ENCODE data around the gene KCTD5. TPM values are rescaled to one million over a fixed set of nuclear protein-coding genes. Genes with fewer than 3 reads are reported as not detected.

Gene KCTD5
- total RNA-seq, 1 experiment from 2014 or later, result 49.4 TPM

GRCh38 chr16:2745961-2746360 is 63.6 kb downstream of the KCTD5 start:
- peaks cover 4% of the 10 kb centered on the region for H3K36me3 Mint-ChIP-seq (ENCODE audit: insufficient read depth, unreplicated experiment)
- H3K9me3 Mint-ChIP-seq (ENCODE audit: unreplicated experiment), result no peaks in the 10 kb centered on the region
- no peak for DNase-seq (ENCODE audit: unreplicated experiment)
- BruUV-seq (replicated peaks), result no TSS peak
- no peaks in the 10 kb centered on the region for H3K27me3 Mint-ChIP-seq (ENCODE audit: insufficient read depth, unreplicated experiment)
- ChIA-PET CTCF (interaction anchor here (0.6 kb wide), 1 partner anchor 238 kb away, joined by 3 read pairs; no protein-coding TSS in a partner anchor), POLR2A (interaction anchor here (0.8 kb wide), 1 partner anchor 8 kb away, joined by 3 read pairs; no protein-coding TSS in a partner anchor)
- no peak overlapping the region for H3K27ac Mint-ChIP-seq (ENCODE audit: low read depth, unreplicated experiment)
- TF ChIP-seq, protein P1, sequence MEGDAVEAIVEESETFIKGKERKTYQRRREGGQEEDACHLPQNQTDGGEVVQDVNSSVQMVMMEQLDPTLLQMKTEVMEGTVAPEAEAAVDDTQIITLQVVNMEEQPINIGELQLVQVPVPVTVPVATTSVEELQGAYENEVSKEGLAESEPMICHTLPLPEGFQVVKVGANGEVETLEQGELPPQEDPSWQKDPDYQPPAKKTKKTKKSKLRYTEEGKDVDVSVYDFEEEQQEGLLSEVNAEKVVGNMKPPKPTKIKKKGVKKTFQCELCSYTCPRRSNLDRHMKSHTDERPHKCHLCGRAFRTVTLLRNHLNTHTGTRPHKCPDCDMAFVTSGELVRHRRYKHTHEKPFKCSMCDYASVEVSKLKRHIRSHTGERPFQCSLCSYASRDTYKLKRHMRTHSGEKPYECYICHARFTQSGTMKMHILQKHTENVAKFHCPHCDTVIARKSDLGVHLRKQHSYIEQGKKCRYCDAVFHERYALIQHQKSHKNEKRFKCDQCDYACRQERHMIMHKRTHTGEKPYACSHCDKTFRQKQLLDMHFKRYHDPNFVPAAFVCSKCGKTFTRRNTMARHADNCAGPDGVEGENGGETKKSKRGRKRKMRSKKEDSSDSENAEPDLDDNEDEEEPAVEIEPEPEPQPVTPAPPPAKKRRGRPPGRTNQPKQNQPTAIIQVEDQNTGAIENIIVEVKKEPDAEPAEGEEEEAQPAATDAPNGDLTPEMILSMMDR (IDR thresholded peaks at IDR 0.05; ENCODE audit: unreplicated experiment), result no peak
- no peaks in the 10 kb centered on the region for H3K4me1 Mint-ChIP-seq (ENCODE audit: insufficient read depth, unreplicated experiment)
- intact Hi-C loops (cut with micrococcal nuclease), result no loop called here
- H3K4me3 Mint-ChIP-seq (ENCODE audit: unreplicated experiment), result no peak overlapping the region

- H3K9me3 Mint-ChIP-seq (ENCODE audit: unreplicated experiment), result no peaks in the 10 kb centered on the region
- BruUV-seq (replicated peaks), result no TSS peak
- no peak for DNase-seq (ENCODE audit: unreplicated experiment)
- intact Hi-C loops (cut with micrococcal nuclease), result no loop called here
- ChIA-PET CTCF (no interaction called here), POLR2A (no interaction called here)
- peaks cover 25% of the 10 kb centered on the region for H3K36me3 Mint-ChIP-seq (ENCODE audit: insufficient read depth, unreplicated experiment)
- H3K27ac Mint-ChIP-seq (ENCODE audit: low read depth, unreplicated experiment), result no peak overlapping the region
- TF ChIP-seq, protein P1 (IDR thresholded peaks at IDR 0.05; ENCODE audit: unreplicated experiment), result no peak
- H3K27me3 Mint-ChIP-seq (ENCODE audit: insufficient read depth, unreplicated experiment), result no peaks in the 10 kb centered on the region
- H3K4me1 Mint-ChIP-seq (ENCODE audit: insufficient read depth, unreplicated experiment), result peaks cover 2% of the 10 kb centered on the region
- no peak overlapping the region for H3K4me3 Mint-ChIP-seq (ENCODE audit: unreplicated experiment)
These were observed 66.6 kb downstream of the KCTD5 start for GRCh38 chr16:2748757-2749455.

GRCh38 chr16:2749476-2749875 is 67.2 kb downstream of the KCTD5 start:
- H3K27ac Mint-ChIP-seq (ENCODE audit: low read depth, unreplicated experiment), result peak overlapping the region; percentile 39
- TF ChIP-seq, protein P1 (IDR thresholded peaks at IDR 0.05; ENCODE audit: unreplicated experiment), result no peak
- H3K4me3 Mint-ChIP-seq (ENCODE audit: unreplicated experiment), result no peak overlapping the region
- intact Hi-C loops (cut with micrococcal nuclease), result no loop called here
- POLR2A ChIA-PET, result interaction anchor here (5.6 to 6.4 kb wide), 2 partner anchors 19 to 26 kb away, joined by 79 to 190 read pairs; partner anchors contain the start of gene ELOB
- no peak for DNase-seq (ENCODE audit: unreplicated experiment)
- no peaks in the 10 kb centered on the region for H3K9me3 Mint-ChIP-seq (ENCODE audit: unreplicated experiment)
- CTCF ChIA-PET, result no interaction called here
- H3K36me3 Mint-ChIP-seq (ENCODE audit: insufficient read depth, unreplicated experiment), result peaks cover 31% of the 10 kb centered on the region
- no TSS peak for BruUV-seq (replicated peaks)
- peaks cover 8% of the 10 kb centered on the region for H3K4me1 Mint-ChIP-seq (ENCODE audit: insufficient read depth, unreplicated experiment)
- H3K27me3 Mint-ChIP-seq (ENCODE audit: insufficient read depth, unreplicated experiment), result no peaks in the 10 kb centered on the region

DNA sequence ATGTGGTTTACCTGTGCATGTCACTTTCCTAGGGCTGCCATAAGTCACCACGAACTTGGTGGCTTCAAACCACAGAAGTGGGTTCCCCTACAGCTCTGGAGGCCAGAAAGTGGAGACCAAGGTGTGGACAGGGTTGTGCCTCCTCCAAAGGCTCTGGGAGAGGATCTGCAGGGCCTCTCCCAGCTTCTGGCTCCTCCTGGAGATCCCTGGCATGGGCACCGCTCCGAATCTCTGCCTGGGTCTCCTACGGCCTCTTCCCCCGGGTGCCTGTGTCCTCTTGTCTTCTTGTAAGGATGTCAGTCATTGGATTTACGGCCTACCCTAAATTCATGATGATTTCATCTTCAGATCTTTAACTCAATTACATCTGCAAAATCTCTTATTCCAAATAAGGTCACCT is 67.6 kb downstream of the KCTD5 start:
- Mint-ChIP-seq H3K4me1 (ENCODE audit: insufficient read depth, unreplicated experiment) (peaks cover 12% of the 10 kb centered on the region), H3K27me3 (ENCODE audit: insufficient read depth, unreplicated experiment) (no peaks in the 10 kb centered on the region), H3K36me3 (ENCODE audit: insufficient read depth, unreplicated experiment) (peaks cover 36% of the 10 kb centered on the region), H3K27ac (ENCODE audit: low read depth, unreplicated experiment) (peak overlapping the region; percentile 39), H3K9me3 (ENCODE audit: unreplicated experiment) (no peaks in the 10 kb centered on the region), H3K4me3 (ENCODE audit: unreplicated experiment) (no peak overlapping the region)
- BruUV-seq (replicated peaks), result no TSS peak
- POLR2A ChIA-PET, result interaction anchor here (5.6 to 6.4 kb wide), 2 partner anchors 18 to 26 kb away, joined by 79 to 190 read pairs; partner anchors contain the start of gene ELOB
- CTCF ChIA-PET, result no interaction called here
- TF ChIP-seq, protein P1 (IDR thresholded peaks at IDR 0.05; ENCODE audit: unreplicated experiment), result no peak
- intact Hi-C loops (cut with micrococcal nuclease), result no loop called here
- DNase-seq (ENCODE audit: unreplicated experiment), result no peak
